DND-41 (cell line): Measurements from ENCODE around the gene ADCK1.
"Not testable (repeated sequence)": the region's sequence is repeated elsewhere in the genome, so short reads cannot be mapped to it uniquely, and the experiment has no call there.

ENCODE experiments used
- EZH2 ChIP-seq: IDR thresholded peaks from 3 replicates; pipeline ENCODE4 v1.6.1; 2012; ENCODE audit warnings: borderline replicate concordance, low read depth, mild to moderate bottlenecking, moderate library complexity, low read length, inconsistent platforms; ENCODE audit not compliant: severe bottlenecking
- TF ChIP-seq, protein P1 (sequence below): IDR thresholded peaks from 2 replicates; pipeline ENCODE4 v1.5.1; 2012; ENCODE audit warnings: borderline replicate concordance, low read length, moderate library complexity, mild to moderate bottlenecking; ENCODE audit not compliant: poor library complexity, severe bottlenecking; ENCODE audit errors: extremely low read depth

DNA sequence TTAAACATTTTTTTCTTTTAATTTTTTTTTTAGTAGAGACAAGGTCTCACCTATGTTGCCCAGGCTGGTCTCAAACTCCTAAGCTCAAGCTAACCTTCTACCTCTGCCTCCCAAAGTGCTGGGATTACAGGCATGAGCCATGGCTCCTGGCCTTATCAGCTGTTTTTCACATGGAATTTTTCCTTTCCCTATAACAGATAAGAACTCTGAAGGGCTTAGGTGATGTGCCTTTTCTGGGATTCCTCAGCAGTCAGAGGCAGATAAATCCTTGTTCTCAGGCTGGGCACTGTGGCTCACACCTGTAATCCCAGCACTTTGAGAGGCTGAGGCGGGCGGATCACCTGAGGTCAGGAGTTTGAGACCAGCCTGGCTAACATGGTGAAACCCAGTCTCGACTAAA is 6.7 kb upstream of the ADCK1 start:
- TF ChIP-seq, protein P1, sequence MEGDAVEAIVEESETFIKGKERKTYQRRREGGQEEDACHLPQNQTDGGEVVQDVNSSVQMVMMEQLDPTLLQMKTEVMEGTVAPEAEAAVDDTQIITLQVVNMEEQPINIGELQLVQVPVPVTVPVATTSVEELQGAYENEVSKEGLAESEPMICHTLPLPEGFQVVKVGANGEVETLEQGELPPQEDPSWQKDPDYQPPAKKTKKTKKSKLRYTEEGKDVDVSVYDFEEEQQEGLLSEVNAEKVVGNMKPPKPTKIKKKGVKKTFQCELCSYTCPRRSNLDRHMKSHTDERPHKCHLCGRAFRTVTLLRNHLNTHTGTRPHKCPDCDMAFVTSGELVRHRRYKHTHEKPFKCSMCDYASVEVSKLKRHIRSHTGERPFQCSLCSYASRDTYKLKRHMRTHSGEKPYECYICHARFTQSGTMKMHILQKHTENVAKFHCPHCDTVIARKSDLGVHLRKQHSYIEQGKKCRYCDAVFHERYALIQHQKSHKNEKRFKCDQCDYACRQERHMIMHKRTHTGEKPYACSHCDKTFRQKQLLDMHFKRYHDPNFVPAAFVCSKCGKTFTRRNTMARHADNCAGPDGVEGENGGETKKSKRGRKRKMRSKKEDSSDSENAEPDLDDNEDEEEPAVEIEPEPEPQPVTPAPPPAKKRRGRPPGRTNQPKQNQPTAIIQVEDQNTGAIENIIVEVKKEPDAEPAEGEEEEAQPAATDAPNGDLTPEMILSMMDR = not testable (repeated sequence)
- not testable (repeated sequence) for TF ChIP-seq EZH2
